H9 (cell line): Measurements from ENCODE around the gene SPECC1. TPM values are rescaled to one million over a fixed set of nuclear protein-coding genes. Genes with fewer than 3 reads are reported as not detected.

Experiments
- DNase-seq: peaks from one replicate; pipeline ENCODE4 v3.0.0-alpha.2; 2017
- H2AFZ ChIP-seq: one replicate; pipeline ENCODE4 v1.6.1; 2013; ENCODE audit warnings: mild to moderate bottlenecking, low read length, control low read depth, moderate library complexity
- H2AK5ac ChIP-seq: 2 replicates; pipeline ENCODE4 v1.6.1; 2013; ENCODE audit warnings: low read length, control low read depth, mixed read lengths; ENCODE audit not compliant: insufficient read length
- H2BK120ac ChIP-seq: one replicate; pipeline ENCODE4 v1.6.1; 2013; ENCODE audit warnings: low read depth, mild to moderate bottlenecking, low read length, control low read depth, inconsistent platforms; ENCODE audit not compliant: poor library complexity, severe bottlenecking
- H2BK12ac ChIP-seq: 2 replicates; pipeline ENCODE4 v1.6.1; 2013; ENCODE audit warnings: low read length, control low read depth, mixed read lengths, low read depth; ENCODE audit not compliant: insufficient read length
- H2BK15ac ChIP-seq: 2 replicates; pipeline ENCODE4 v1.6.1; 2013; ENCODE audit warnings: low read depth, low read length, control low read depth
- H2BK20ac ChIP-seq: one replicate; pipeline ENCODE4 v1.6.1; 2013; ENCODE audit warnings: low read depth, mild to moderate bottlenecking, low read length, control low read depth, inconsistent platforms; ENCODE audit not compliant: poor library complexity, severe bottlenecking
- H2BK5ac ChIP-seq: 2 replicates; pipeline ENCODE4 v1.6.1; 2013; ENCODE audit warnings: low read length, control low read depth, mixed read lengths; ENCODE audit not compliant: insufficient read length
- H3K14ac ChIP-seq: 2 replicates; pipeline ENCODE4 v1.6.1; 2013; ENCODE audit warnings: low read length, control low read depth; ENCODE audit not compliant: insufficient read depth
- H3K18ac ChIP-seq: 2 replicates; pipeline ENCODE4 v1.6.1; 2013; ENCODE audit warnings: low read depth, mild to moderate bottlenecking, mixed read lengths, low read length, control low read depth; ENCODE audit not compliant: insufficient read length
- H3K23ac ChIP-seq: 2 replicates; pipeline ENCODE4 v1.6.1; 2013; ENCODE audit warnings: low read length, control low read depth, mixed read lengths, low read depth; ENCODE audit not compliant: insufficient read length
- H3K23me2 ChIP-seq: 2 replicates; pipeline ENCODE4 v1.6.1; 2013; ENCODE audit warnings: low read depth, mild to moderate bottlenecking, mixed read lengths, low read length, control low read depth; ENCODE audit not compliant: insufficient read length, poor library complexity, severe bottlenecking
- H3K27ac ChIP-seq: 2 replicates; pipeline ENCODE4 v1.5.1; 2013; ENCODE audit warnings: low read length, control low read depth, mixed read lengths, low read depth; ENCODE audit not compliant: insufficient read length
- H3K27me3 ChIP-seq: 2 replicates; pipeline ENCODE4 v1.6.1; 2013; ENCODE audit warnings: low read length, control low read depth, inconsistent platforms; ENCODE audit not compliant: insufficient read depth
- H3K4ac ChIP-seq: 2 replicates; pipeline ENCODE4 v1.6.1; 2013; ENCODE audit warnings: low read depth, mild to moderate bottlenecking, control low read depth, inconsistent platforms, low read length, moderate library complexity
- H3K4me1 ChIP-seq: 2 replicates; pipeline ENCODE4 v1.6.1; 2013; ENCODE audit warnings: low read length, control low read depth, inconsistent platforms; ENCODE audit not compliant: insufficient read depth
- H3K4me2 ChIP-seq: 2 replicates; pipeline ENCODE4 v1.6.1; 2013; ENCODE audit warnings: low read length, control low read depth, mixed read lengths; ENCODE audit not compliant: insufficient read length, insufficient read depth
- H3K56ac ChIP-seq: 2 replicates; pipeline ENCODE4 v1.6.1; 2013; ENCODE audit warnings: low read depth, mild to moderate bottlenecking, mixed read lengths, low read length, control low read depth; ENCODE audit not compliant: insufficient read length
- H3K79me1 ChIP-seq: 2 replicates; pipeline ENCODE4 v1.6.1; 2013; ENCODE audit warnings: low read depth, mild to moderate bottlenecking, moderate library complexity, low read length, control low read depth, inconsistent platforms; ENCODE audit not compliant: insufficient read depth, poor library complexity, severe bottlenecking
- H3K79me2 ChIP-seq: 2 replicates; pipeline ENCODE4 v1.6.1; 2013; ENCODE audit warnings: low read length, control low read depth, inconsistent platforms; ENCODE audit not compliant: insufficient read depth
- H3K9ac ChIP-seq: 2 replicates; pipeline ENCODE4 v1.6.1; 2013; ENCODE audit warnings: low read length, control low read depth, mixed read lengths; ENCODE audit not compliant: insufficient read length; ENCODE audit errors: extremely low read depth
- H3K9me3 ChIP-seq: one replicate; pipeline ENCODE4 v1.6.1; 2013; ENCODE audit warnings: low read depth, low read length, inconsistent platforms; ENCODE audit not compliant: control insufficient read depth
- H3T11ph ChIP-seq: one replicate; pipeline ENCODE4 v1.6.1; 2013; ENCODE audit warnings: mild to moderate bottlenecking, low read length, control low read depth, inconsistent platforms
- H4K20me1 ChIP-seq: one replicate; pipeline ENCODE4 v1.6.1; 2013; ENCODE audit not compliant: control insufficient read depth, insufficient read length, insufficient read depth
- H4K5ac ChIP-seq: 2 replicates; pipeline ENCODE4 v1.6.1; 2013; ENCODE audit warnings: low read depth, mild to moderate bottlenecking, mixed read lengths, low read length, control low read depth; ENCODE audit not compliant: insufficient read length
- H4K8ac ChIP-seq: replicated peaks from 2 replicates; pipeline ENCODE4 v1.6.1; 2013; ENCODE audit warnings: low read length, control low read depth, mixed read lengths, low read depth; ENCODE audit not compliant: insufficient read length
- H4K91ac ChIP-seq: 2 replicates; pipeline ENCODE4 v1.6.1; 2013; ENCODE audit warnings: low read depth, mild to moderate bottlenecking, moderate library complexity, mixed read lengths, low read length, control low read depth; ENCODE audit not compliant: insufficient read length
- H3K27ac Mint-ChIP-seq, 3 experiments: 2 replicates in 2 of 3; 3 replicates in 1 of 3; pipeline ENCODE4 v1.8.0; 2020 to 2021; ENCODE audit warnings: mixed read lengths in 3 of 3, mild to moderate bottlenecking in 1 of 3, moderate library complexity in 1 of 3
- H3K27me3 Mint-ChIP-seq: 2 replicates; pipeline ENCODE4 v1.8.0; 2021; ENCODE audit warnings: low read depth, mild to moderate bottlenecking, moderate library complexity, mixed read lengths
- H3K36me3 Mint-ChIP-seq, 3 experiments: 2 replicates in 2 of 3; 3 replicates in 1 of 3; pipeline ENCODE4 v1.8.0; 2020 to 2021; ENCODE audit warnings: low read depth in 3 of 3, mixed read lengths in 3 of 3; ENCODE audit not compliant: insufficient read depth in 1 of 3
- H3K4me1 Mint-ChIP-seq, 2 experiments: 2 replicates each; pipeline ENCODE4 v1.8.0; 2020; ENCODE audit warnings: mixed read lengths in 2 of 2
- H3K4me3 Mint-ChIP-seq, 2 experiments: 2 replicates in 1 of 2; 3 replicates in 1 of 2; pipeline ENCODE4 v1.8.0; 2020 to 2021; ENCODE audit warnings: mild to moderate bottlenecking in 2 of 2, mixed read lengths in 2 of 2, moderate library complexity in 1 of 2
- H3K9me3 Mint-ChIP-seq, 2 experiments: 2 replicates in 1 of 2; 3 replicates in 1 of 2; pipeline ENCODE4 v1.8.0; 2020; ENCODE audit warnings: mild to moderate bottlenecking in 2 of 2, mixed read lengths in 2 of 2, moderate library complexity in 1 of 2
- WGBS: extraction: QIAGEN DNeasy Blood & Tissue Kit; methylation state at CpG from one replicate; pipeline ENCODE4 v1.1.7; 2013; ENCODE audit warnings: missing lambda C conversion rate, low lambda C conversion rate, mixed read lengths; ENCODE audit not compliant: insufficient read length; ENCODE audit errors: extremely low coverage; 5-methylcytosine and 5-hydroxymethylcytosine counted together
- total RNA-seq: library from RNA; stranded (reverse); gene quantifications from 2 replicates; pipeline ENCODE4 v1.2.1, GENCODE V29; 2021
- TF ChIP-seq, protein P1 (sequence below): fragments of 200-600 bp; sonication (generic); conservative IDR thresholded peaks from 3 replicates; pipeline ENCODE4 v1.8.0; 2021; ENCODE audit warnings: antibody characterized with exemption, mild to moderate bottlenecking

The SPECC1 gene
- total RNA-seq, 1 experiment from 2014 or later, result 65.7 TPM

DNA sequence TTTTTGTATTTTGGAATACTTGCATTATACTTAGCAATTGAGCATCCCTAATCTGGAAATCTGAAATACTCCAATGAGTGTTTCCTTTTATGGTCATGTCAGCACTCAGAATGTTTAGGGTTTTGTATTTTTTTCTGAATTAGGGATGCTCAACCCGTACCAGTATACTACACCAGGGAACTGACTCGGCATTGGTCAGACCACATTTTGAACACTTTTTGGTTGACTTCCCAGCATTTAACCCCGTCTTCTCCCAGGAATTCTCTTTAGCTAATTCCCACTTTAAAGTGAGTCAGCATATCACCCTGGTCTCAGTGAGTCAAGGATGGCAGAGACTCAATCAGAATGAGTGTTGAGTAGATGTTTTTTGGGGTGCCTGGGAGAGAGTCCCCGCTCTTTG lies 177.9 kb downstream of the SPECC1 start:
- Histone ChIP-seq H3K4ac (no peak overlapping the region), H3K9ac (no peak overlapping the region), H3K79me2 (peaks cover 24% of the 10 kb centered on the region; the same call in 1 of the 2 replicates), H3T11ph (no peak overlapping the region), H3K23me2 (no peaks in the 10 kb centered on the region), H2AFZ (no peak overlapping the region), H2BK12ac (no peak overlapping the region), H4K5ac (no peak overlapping the region), H4K20me1 (no peaks in the 10 kb centered on the region), H2BK20ac (no peak overlapping the region), H3K14ac (no peak overlapping the region), H3K27ac (no peak overlapping the region), H3K9me3 (no peaks in the 10 kb centered on the region), H3K18ac (no peak overlapping the region), H3K4me1 (peaks cover 21% of the 10 kb centered on the region), H4K8ac (no peak overlapping the region), H3K56ac (no peak overlapping the region), H3K79me1 (peaks cover 10% of the 10 kb centered on the region), H3K4me2 (no peak overlapping the region), H4K91ac (no peak overlapping the region), H2AK5ac (no peak overlapping the region), H2BK5ac (no peak overlapping the region), H3K23ac (no peak overlapping the region), H2BK15ac (no peak overlapping the region), H2BK120ac (no peak overlapping the region), H3K27me3 (no peaks in the 10 kb centered on the region)
- peak overlapping the region; percentile 56 to 86 (median 70); a peak in 4 of 7 replicates for H3K27ac Mint-ChIP-seq
- no peak for DNase-seq
- TF ChIP-seq, protein P1, sequence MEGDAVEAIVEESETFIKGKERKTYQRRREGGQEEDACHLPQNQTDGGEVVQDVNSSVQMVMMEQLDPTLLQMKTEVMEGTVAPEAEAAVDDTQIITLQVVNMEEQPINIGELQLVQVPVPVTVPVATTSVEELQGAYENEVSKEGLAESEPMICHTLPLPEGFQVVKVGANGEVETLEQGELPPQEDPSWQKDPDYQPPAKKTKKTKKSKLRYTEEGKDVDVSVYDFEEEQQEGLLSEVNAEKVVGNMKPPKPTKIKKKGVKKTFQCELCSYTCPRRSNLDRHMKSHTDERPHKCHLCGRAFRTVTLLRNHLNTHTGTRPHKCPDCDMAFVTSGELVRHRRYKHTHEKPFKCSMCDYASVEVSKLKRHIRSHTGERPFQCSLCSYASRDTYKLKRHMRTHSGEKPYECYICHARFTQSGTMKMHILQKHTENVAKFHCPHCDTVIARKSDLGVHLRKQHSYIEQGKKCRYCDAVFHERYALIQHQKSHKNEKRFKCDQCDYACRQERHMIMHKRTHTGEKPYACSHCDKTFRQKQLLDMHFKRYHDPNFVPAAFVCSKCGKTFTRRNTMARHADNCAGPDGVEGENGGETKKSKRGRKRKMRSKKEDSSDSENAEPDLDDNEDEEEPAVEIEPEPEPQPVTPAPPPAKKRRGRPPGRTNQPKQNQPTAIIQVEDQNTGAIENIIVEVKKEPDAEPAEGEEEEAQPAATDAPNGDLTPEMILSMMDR, result no peak
- no peaks in the 10 kb centered on the region for H3K27me3 Mint-ChIP-seq
- no peak overlapping the region for H3K4me3 Mint-ChIP-seq
- peaks cover 50 to 57% of the 10 kb centered on the region in 2 experiments for H3K4me1 Mint-ChIP-seq
- no CpG with 5 or more reads among the region's 4 CpGs for WGBS
- H3K9me3 Mint-ChIP-seq, result no peaks in the 10 kb centered on the region; a peak in 1 of 5 replicates
- peaks cover 0 to 4% (median 3%) of the 10 kb centered on the region in 3 experiments; a peak in 2 of 7 replicates for H3K36me3 Mint-ChIP-seq
